Effector memory CD8-positive, alpha-beta T cell (primary cell): ENCODE results near the gene ISX.

Experiments used
- ATAC-seq: fragments of 150-1000 bp; cut with Tn5 transposase; replicated peaks from 2 replicates; pipeline ENCODE4 v1.10.0; 2021; ENCODE audit warnings: mild to moderate bottlenecking, moderate library complexity
- DNase-seq, 3 experiments: peaks; one replicate each; pipeline ENCODE4 v3.0.0; 2021
- H3K27ac Mint-ChIP-seq, 2 donors: one replicate each; pipeline ENCODE4 v1.8.0; 2022; ENCODE audit warnings: mild to moderate bottlenecking in 2 of 2, mixed read lengths in 2 of 2, moderate library complexity in 2 of 2
- H3K27me3 Mint-ChIP-seq, 2 donors: one replicate each; pipeline ENCODE4 v1.8.0; 2022; ENCODE audit warnings: mixed read lengths in 2 of 2
- H3K36me3 Mint-ChIP-seq: one replicate; pipeline ENCODE4 v1.8.0; 2022; ENCODE audit warnings: mild to moderate bottlenecking, moderate library complexity, mixed read lengths; ENCODE audit not compliant: insufficient read depth
- H3K4me1 Mint-ChIP-seq, 2 donors: one replicate each; pipeline ENCODE4 v1.8.0; 2022; ENCODE audit warnings: low read depth in 2 of 2, mixed read lengths in 2 of 2
- H3K4me3 Mint-ChIP-seq, 2 donors: one replicate each; pipeline ENCODE4 v1.8.0; 2022; ENCODE audit warnings: mild to moderate bottlenecking in 2 of 2, mixed read lengths in 2 of 2, moderate library complexity in 2 of 2
- H3K9me3 Mint-ChIP-seq, 2 donors: one replicate each; pipeline ENCODE4 v1.8.0; 2022; ENCODE audit warnings: mixed read lengths in 2 of 2

Gene ISX

DNA sequence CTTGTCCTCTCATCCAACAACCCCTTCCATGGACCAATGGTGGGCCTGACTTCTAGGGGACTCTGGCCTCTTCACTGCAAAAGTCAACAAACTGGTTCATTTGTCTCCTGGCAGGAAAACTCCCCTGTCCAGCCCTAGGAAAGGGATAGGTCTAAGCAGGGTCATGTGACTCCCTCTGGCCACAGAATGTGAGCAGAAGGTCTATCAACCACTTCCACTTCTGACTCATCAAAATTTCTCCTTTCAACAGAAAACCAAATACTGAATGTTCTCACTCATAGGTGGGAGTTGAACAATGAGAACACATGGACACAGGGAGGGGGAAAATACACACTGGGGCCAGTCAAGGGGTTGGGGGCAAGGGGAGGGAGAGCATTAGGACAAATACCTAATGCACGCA is 1.3 kb upstream of the ISX start:
- Mint-ChIP-seq H3K36me3 (no peaks in the 10 kb centered on the region), H3K27me3 (peaks cover 8 to 32% of the 10 kb centered on the region in 2 donors), H3K27ac (no peak overlapping the region)

GRCh38 chr22:35065183-35065582 is 775 bp upstream of the ISX start:
- no peaks in the 10 kb centered on the region for H3K36me3 Mint-ChIP-seq
- no peaks in the 10 kb centered on the region for H3K9me3 Mint-ChIP-seq
- ATAC-seq (no peak), DNase-seq (no peak)
- no peak overlapping the region for H3K27ac Mint-ChIP-seq
- H3K4me3 Mint-ChIP-seq, result no peak overlapping the region
- H3K4me1 Mint-ChIP-seq, result no peaks in the 10 kb centered on the region
- peaks cover 8 to 37% of the 10 kb centered on the region in 2 donors for H3K27me3 Mint-ChIP-seq

More for the DNA sequence above, 1.3 kb upstream of the ISX start:
- H3K4me3 Mint-ChIP-seq, result no peak overlapping the region
- no peak for ATAC-seq
- H3K4me1 Mint-ChIP-seq, result no peaks in the 10 kb centered on the region
- H3K9me3 Mint-ChIP-seq, result no peaks in the 10 kb centered on the region
- DNase-seq, result no peak

DNA sequence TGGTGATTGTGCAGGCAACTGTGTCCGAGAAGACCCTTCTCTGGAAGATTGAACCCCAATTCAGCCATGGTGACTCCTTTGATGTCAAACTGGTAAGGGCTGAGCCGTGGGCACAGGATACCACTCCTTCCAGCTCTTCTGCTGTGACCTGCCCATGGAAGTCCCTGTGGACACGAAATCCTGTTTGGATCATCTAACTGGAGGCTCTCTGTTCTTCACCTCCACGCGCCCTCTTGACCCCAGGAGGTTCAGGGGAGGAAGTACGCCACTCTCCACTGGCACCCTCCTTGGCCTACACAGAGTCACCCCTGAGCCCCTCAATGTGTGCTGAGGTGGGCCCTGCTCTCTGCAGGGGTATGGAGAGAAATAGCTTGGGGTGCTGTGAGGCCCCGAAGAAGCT is 810 bp downstream of the ISX start:
- Mint-ChIP-seq H3K4me3 (no peak overlapping the region), H3K27me3 (peaks cover 8 to 53% of the 10 kb centered on the region in 2 donors)

DNA sequence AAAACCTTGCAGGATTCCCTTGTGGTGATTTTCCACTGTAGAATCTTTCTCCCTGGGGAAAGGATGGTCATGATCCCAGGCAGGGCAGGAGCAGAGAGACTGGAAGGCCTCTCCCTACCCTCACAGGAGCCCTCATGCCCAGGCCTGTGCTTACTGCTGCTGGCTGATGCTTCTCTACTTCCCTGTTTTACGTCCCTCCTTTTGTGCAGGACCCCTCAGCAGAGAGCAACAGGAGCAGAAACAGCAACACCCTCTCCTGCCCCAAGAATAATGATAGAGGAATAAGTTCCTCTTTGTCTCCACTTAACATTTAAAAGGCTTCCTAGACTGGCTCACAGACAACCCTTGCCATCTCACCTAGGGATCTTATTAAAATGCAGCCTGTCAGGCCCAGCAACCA is 3.6 kb downstream of the ISX start:
- Mint-ChIP-seq H3K9me3 (no peaks in the 10 kb centered on the region), H3K4me1 (no peaks in the 10 kb centered on the region), H3K27me3 (peaks cover 8 to 56% of the 10 kb centered on the region in 2 donors), H3K36me3 (no peaks in the 10 kb centered on the region), H3K4me3 (no peak overlapping the region), H3K27ac (no peak overlapping the region)
- ATAC-seq (no peak), DNase-seq (no peak)

More for the DNA sequence above, 810 bp downstream of the ISX start:
- DNase-seq (no peak), ATAC-seq (no peak)
- Mint-ChIP-seq H3K36me3 (no peaks in the 10 kb centered on the region), H3K9me3 (no peaks in the 10 kb centered on the region), H3K4me1 (no peaks in the 10 kb centered on the region), H3K27ac (no peak overlapping the region)

- peaks cover 8 to 51% of the 10 kb centered on the region in 2 donors for H3K27me3 Mint-ChIP-seq
- no peaks in the 10 kb centered on the region for H3K36me3 Mint-ChIP-seq
- H3K27ac Mint-ChIP-seq, result no peak overlapping the region
- no peaks in the 10 kb centered on the region for H3K9me3 Mint-ChIP-seq
- ATAC-seq (no peak), DNase-seq (no peak)
- H3K4me1 Mint-ChIP-seq, result no peaks in the 10 kb centered on the region
- no peak overlapping the region for H3K4me3 Mint-ChIP-seq
Observed at GRCh38 chr22:35070451-35071093, 4.6 kb downstream of the ISX start.

GRCh38 chr22:35071784-35072183 is 5.8 kb downstream of the ISX start:
- peaks cover 8 to 50% of the 10 kb centered on the region in 2 donors for H3K27me3 Mint-ChIP-seq
- H3K9me3 Mint-ChIP-seq, result no peaks in the 10 kb centered on the region
- H3K27ac Mint-ChIP-seq, result no peak overlapping the region
- DNase-seq, result no peak
- ATAC-seq, result no peak
- no peak overlapping the region for H3K4me3 Mint-ChIP-seq
- H3K36me3 Mint-ChIP-seq, result no peaks in the 10 kb centered on the region
- no peaks in the 10 kb centered on the region for H3K4me1 Mint-ChIP-seq

GRCh38 chr22:35072925-35073324 is 7.0 kb downstream of the ISX start:
- DNase-seq (no peak), ATAC-seq (no peak)
- no peak overlapping the region for H3K27ac Mint-ChIP-seq
- H3K4me3 Mint-ChIP-seq, result no peak overlapping the region
- no peaks in the 10 kb centered on the region for H3K36me3 Mint-ChIP-seq
- no peaks in the 10 kb centered on the region for H3K9me3 Mint-ChIP-seq
- peaks cover under 1 to 54% of the 10 kb centered on the region in 2 donors for H3K27me3 Mint-ChIP-seq
- no peaks in the 10 kb centered on the region for H3K4me1 Mint-ChIP-seq

GRCh38 chr22:35074583-35074982 is 8.6 kb downstream of the ISX start:
- Mint-ChIP-seq H3K9me3 (no peaks in the 10 kb centered on the region), H3K4me3 (no peak overlapping the region), H3K4me1 (no peaks in the 10 kb centered on the region), H3K36me3 (no peaks in the 10 kb centered on the region), H3K27ac (no peak overlapping the region), H3K27me3 (peaks cover 0 to 45% of the 10 kb centered on the region in 2 donors)
- ATAC-seq (no peak), DNase-seq (no peak)

- H3K27ac Mint-ChIP-seq, result no peak overlapping the region
- H3K27me3 Mint-ChIP-seq, result peaks cover 0 to 25% of the 10 kb centered on the region in 2 donors
- H3K36me3 Mint-ChIP-seq, result no peaks in the 10 kb centered on the region
- no peak overlapping the region for H3K4me3 Mint-ChIP-seq
- H3K9me3 Mint-ChIP-seq, result no peaks in the 10 kb centered on the region
- ATAC-seq, result no peak
- DNase-seq, result no peak
- H3K4me1 Mint-ChIP-seq, result no peaks in the 10 kb centered on the region
Observed at GRCh38 chr22:35076630-35077029, 10.7 kb downstream of the ISX start.

DNA sequence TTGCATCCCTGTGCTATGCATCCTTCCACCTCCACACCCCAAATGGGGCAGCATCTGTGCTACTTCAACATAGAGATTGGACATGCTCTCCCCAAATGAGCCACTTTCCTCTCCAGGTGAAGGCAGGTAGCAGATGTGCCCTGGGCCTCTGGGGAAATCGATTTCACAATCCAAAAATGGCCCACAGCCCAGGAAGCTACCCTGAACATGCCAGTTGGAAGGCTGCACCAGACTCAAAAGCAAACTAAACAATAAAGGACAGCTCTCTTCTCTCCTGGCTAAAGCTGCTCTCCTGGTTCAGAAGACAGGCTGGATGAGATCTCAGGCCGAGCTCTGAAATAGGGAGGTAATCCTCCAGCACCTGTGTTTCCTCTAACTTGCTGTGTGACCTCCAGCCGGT is 19.7 kb downstream of the ISX start:
- Mint-ChIP-seq H3K36me3 (no peaks in the 10 kb centered on the region), H3K27ac (no peak overlapping the region), H3K27me3 (peaks cover 30 to 33% of the 10 kb centered on the region in 2 donors), H3K9me3 (peaks cover 0 to 8% of the 10 kb centered on the region in 2 donors), H3K4me3 (no peak overlapping the region), H3K4me1 (no peaks in the 10 kb centered on the region)
- no peak for ATAC-seq
- DNase-seq, result no peak

DNA sequence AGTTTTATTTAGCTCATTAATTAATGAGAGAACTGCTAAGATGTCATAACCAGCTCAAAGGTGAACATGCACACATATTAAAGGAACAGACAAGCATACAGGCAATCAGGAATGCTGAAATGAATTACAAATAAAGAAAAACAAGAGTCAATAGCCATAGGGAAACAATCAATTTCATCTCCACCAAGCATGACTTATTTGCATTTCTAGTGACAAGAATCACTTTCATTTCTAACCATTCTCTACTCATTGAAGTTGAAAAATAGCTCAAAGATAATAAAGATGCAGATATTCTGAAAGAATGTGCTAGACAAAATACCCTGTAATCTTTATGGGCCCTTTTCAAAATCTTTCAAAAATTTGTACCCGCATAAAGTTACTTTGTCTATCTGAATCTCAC is 23.2 kb downstream of the ISX start:
- Mint-ChIP-seq H3K9me3 (no peaks in the 10 kb centered on the region), H3K36me3 (no peaks in the 10 kb centered on the region), H3K4me3 (no peak overlapping the region), H3K27me3 (peaks cover 41 to 47% of the 10 kb centered on the region in 2 donors), H3K4me1 (no peaks in the 10 kb centered on the region), H3K27ac (no peak overlapping the region)
- DNase-seq (no peak), ATAC-seq (no peak)

DNA sequence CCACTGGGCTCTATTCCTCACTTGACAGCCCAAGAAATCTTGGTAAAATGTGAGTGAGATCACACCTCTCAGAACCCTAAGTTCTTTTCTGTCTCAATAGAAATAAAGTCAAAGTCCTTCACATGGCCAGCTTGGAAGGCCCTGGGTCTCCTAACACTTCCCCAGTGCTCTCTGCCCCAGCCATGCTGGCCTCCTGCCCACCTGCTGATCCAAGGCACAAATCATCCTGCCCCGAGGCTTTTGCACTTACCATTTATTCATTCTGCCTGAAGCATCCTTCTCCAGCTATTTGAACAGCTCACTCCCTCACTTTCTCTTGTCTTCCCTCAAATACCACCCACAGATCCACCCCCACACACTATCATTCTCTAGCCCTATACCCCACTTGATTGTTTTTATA is 26.4 kb downstream of the ISX start:
- ATAC-seq, result no peak
- H3K4me3 Mint-ChIP-seq, result no peak overlapping the region
- peaks cover 45 to 55% of the 10 kb centered on the region in 2 donors for H3K27me3 Mint-ChIP-seq
- H3K4me1 Mint-ChIP-seq, result no peaks in the 10 kb centered on the region
- no peaks in the 10 kb centered on the region for H3K36me3 Mint-ChIP-seq
- no peaks in the 10 kb centered on the region for H3K9me3 Mint-ChIP-seq
- no peak overlapping the region for H3K27ac Mint-ChIP-seq
- no peak for DNase-seq

GRCh38 chr22:35098921-35099320 is 33.0 kb downstream of the ISX start:
- peaks cover 3% of the 10 kb centered on the region for H3K36me3 Mint-ChIP-seq
- DNase-seq (no peak), ATAC-seq (no peak)
- H3K27me3 Mint-ChIP-seq, result peaks cover 38 to 64% of the 10 kb centered on the region in 2 donors
- H3K27ac Mint-ChIP-seq, result no peak overlapping the region
- no peaks in the 10 kb centered on the region for H3K4me1 Mint-ChIP-seq
- H3K4me3 Mint-ChIP-seq, result no peak overlapping the region
- peaks cover 0 to 7% of the 10 kb centered on the region in 2 donors for H3K9me3 Mint-ChIP-seq

GRCh38 chr22:35099883-35100282 is 33.9 kb downstream of the ISX start:
- H3K4me3 Mint-ChIP-seq, result no peak overlapping the region
- ATAC-seq (no peak), DNase-seq (no peak)
- H3K9me3 Mint-ChIP-seq, result peaks cover 0 to 7% of the 10 kb centered on the region in 2 donors
- H3K36me3 Mint-ChIP-seq, result peaks cover 3% of the 10 kb centered on the region
- H3K27me3 Mint-ChIP-seq, result peaks cover 32 to 58% of the 10 kb centered on the region in 2 donors
- no peak overlapping the region for H3K27ac Mint-ChIP-seq
- H3K4me1 Mint-ChIP-seq, result no peaks in the 10 kb centered on the region
